ENCODE results near the gene ERBB3.

The ERBB3 gene

DNA sequence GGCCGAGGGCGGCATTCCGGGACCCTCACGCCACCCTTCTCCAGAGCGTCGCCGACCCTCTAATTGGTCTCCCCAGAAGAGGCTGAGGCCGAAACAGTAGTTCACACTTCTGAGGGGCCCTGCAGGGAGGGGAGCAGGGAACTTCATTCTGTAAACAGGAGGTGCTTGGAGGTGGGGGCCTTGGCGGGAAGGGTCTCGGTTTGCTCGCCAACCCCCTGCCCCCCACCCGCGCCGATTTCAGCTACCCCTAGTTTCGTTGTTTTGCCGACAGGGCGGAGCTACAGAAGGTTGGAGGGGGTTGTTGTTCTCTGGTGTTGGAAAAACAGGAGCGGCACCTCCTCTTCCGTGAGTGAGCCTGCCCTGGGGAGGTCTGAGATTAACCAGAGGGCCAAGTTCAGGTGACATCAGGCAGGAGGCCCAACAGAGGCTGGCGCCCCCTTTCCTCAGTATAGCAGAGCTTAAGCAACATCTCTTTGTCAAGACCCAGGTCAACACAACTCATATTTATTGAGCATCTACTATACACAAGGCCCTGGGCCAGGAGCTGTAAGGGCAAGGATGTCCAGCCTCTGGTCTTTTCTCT, 682 bp downstream of the ERBB3 start:
- peak; percentile 68 for DNase-seq

DNA sequence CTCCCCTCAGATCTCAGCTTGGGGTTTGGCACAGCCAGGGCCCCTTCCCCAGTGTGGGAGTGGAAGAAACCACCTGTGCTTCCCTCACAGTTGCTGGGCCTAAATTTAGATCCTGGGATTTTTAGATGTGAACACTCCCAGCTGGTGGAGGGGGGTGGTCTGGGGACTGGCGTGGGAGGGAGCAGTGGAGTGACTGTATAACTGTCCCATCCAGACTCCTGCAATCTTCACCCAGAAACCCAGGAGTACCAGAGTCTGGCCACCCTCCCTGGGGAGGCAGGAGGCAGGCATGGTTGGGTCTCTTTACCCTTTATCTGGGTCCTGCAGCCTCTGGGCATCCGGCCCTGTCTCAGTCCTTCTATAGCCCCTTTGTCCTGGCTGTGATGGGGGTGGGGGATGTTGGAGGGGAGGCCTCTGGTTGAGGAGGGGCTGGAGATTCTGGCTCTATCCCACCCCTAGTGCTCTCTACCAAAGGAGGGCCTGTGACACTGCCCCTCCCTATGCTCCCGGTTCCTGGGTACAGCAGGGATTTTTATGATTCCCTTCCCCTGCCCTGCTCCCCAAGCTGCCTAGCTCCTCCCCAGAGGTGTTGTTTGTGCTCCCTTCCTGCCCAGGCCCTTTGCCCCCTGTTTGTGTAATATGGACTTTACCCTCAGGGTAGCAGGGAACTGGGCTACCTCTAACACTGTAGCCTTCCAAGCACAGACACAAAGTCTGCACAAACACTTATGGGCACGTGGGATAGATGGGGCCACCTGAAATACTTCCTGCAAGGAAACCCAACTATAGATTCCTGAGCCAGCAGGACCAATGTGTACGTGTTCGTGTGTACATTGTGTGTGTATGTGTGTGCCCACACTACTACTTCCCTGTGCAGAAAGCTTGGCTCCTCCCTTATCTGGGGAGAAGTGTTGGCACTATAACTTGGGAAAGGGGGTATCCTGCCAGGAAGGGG, 1.7 kb downstream of the ERBB3 start:
- peak; percentile 86 for DNase-seq

DNA sequence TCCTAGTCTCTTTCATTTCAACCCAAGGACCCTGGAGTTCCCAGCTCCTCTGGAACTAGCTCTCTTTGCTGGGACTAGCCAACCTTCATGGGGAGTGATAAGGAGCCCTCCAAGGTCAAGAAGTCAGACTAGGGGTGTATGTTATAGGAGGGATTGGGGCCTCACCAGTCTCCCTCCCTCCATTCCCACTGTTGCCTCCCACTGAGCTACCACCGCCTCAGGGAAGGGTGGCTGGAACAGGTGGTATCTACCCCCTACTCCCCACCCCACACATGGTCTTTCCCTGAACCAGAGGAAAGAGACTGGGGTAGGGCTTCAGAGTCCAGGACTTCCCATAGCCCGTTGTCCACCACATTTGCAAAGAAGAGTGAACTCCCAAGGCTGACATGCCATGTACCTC, 2.4 kb downstream of the ERBB3 start:
- no peak for DNase-seq

DNA sequence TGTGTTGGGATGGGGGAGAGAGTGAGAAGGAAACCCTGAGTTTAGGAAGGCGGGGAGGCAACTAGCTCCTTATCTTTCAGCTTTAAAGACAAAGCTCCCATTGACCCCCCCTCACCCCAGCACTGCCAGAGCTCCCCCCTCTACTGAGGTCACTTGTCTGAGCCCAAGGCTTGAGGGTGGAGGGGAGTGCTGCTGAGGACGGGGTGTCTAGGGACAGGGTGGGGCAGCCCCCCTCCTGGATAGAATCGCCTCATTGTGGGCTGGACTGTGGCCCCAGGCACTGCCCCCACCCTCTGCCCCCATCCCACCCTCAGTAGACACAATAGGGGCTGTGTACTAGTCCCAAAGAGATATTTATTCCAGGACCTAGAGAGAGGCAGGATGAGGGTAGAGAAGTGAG, 3.0 kb downstream of the ERBB3 start:
- no peak for DNase-seq

DNA sequence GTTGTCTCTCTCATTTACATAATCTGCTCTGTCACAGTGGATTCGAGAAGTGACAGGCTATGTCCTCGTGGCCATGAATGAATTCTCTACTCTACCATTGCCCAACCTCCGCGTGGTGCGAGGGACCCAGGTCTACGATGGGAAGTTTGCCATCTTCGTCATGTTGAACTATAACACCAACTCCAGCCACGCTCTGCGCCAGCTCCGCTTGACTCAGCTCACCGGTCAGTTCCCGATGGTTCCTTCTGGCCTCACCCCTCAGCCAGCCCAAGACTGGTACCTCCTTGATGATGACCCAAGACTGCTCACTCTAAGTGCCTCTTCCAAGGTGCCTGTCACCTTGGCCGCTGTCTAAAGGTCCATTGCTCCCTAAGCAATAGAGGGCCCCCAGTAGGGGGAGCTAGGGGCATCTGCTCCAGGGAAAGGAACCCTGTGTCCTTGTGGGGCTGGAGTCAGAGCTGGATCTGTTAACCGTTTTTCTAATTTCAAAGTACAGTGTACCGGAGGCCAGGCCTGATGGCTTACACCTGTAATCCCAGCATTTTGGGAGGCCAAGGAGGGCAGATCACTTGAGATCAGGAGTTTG, 5.1 kb downstream of the ERBB3 start:
- DNase-seq: peak; percentile 45

DNA sequence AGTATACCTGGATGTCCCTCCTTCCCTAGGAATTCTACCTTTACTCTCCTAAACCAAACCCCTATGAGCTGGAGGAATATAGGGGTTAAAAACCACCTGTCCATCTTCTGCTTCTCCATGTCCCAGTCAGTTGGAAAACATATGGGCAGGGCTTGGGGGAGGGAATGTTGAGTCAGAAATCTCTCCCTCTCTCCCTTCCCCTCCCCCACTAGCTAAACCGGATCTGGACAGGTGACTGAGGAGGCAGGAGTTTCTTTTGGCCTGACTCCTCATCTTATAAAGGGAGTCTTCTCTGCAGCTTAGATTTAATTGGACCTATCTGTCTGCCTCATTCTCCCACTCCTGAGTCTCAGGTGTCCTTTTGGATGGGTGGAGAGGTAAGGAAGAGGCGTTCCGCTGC, 6.1 kb downstream of the ERBB3 start:
- DNase-seq: peak; percentile 83

DNA sequence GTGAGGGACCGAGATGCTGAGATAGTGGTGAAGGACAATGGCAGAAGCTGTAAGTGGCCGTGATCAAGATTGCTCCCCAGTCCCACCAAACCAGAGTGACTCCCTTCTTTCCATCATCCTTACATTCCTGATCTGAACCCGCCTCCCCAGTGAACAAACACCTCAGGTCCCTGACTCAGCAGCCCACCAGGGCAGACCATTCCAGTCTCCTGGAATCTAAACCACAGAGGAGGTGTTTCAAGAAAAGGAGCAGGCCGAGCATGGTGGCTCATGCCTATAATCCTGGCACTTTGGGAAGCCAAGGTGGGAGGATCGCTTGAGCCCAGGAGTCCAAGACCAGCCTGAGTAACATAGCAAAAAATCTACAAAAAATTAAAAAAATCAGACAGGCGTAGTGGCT, 6.6 kb downstream of the ERBB3 start:
- no peak for DNase-seq

DNA sequence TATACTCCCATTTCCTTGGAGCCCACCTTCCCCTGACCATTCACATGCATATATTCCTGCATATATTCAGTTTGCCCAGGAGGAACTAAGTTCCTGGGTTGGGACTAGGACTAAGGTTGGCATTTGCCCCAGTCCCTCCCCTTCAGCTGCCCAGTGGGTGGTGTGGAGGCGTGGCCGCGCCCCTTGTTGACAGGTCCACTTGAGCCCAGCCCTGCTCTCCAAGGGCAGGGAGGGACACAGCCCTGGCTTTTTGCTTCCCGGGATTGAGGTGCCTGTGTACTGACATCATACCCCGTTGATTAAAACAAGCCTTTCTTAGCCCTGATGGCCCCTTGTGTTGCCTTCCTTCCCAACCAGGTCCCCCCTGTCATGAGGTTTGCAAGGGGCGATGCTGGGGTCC, 7.3 kb downstream of the ERBB3 start:
- DNase-seq: peak; percentile 66

DNA sequence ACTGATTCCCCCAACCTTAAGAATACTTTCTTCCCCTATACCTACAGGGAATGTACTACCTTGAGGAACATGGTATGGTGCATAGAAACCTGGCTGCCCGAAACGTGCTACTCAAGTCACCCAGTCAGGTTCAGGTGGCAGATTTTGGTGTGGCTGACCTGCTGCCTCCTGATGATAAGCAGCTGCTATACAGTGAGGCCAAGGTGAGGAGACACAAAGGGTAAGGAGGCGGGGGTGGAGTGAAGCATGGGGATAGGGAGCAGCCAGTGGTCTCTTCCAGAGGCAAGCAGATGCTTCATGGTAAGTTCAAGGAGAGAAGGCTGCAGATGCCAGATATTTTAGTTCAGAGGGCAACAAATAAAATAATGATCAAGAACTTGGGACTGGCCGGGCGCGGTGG, 17.8 kb downstream of the ERBB3 start:
- DNase-seq: no peak

DNA sequence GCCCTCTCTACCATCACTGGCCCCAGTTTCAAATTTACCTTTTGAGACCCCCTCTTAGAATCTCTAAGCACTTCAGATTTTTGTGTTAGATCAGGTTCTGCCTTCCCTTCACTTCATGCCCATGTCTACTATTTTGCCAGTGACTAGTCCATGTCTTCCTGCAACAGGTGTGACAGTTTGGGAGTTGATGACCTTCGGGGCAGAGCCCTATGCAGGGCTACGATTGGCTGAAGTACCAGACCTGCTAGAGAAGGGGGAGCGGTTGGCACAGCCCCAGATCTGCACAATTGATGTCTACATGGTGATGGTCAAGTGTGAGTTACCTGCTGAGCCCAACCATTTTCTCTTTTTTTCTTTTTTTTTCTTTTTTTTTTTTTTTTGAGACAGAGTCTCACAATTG, 18.6 kb downstream of the ERBB3 start:
- no peak for DNase-seq

DNA sequence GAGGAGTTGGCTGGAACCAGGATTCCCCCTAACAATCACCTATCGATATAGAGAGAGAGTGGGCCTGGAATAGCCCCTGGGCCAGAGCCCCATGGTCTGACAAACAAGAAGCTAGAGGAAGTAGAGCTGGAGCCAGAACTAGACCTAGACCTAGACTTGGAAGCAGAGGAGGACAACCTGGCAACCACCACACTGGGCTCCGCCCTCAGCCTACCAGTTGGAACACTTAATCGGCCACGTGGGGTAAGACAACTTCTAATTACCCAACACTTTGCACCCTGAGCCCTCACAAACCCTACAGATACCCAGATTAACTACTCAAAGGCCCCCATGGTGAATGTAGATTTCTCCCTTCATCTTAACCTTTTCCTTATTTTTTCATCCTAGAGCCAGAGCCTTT, 19.8 kb downstream of the ERBB3 start:
- no peak for DNase-seq

DNA sequence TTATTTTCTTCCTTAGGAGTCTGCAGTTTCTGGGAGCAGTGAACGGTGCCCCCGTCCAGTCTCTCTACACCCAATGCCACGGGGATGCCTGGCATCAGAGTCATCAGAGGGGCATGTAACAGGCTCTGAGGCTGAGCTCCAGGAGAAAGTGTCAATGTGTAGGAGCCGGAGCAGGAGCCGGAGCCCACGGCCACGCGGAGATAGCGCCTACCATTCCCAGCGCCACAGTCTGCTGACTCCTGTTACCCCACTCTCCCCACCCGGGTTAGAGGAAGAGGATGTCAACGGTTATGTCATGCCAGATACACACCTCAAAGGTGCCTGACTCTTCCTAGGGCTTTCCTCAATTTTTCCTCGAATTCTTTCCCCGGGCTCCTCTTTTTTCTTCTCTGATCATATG, 21.1 kb downstream of the ERBB3 start:
- DNase-seq: no peak

DNA sequence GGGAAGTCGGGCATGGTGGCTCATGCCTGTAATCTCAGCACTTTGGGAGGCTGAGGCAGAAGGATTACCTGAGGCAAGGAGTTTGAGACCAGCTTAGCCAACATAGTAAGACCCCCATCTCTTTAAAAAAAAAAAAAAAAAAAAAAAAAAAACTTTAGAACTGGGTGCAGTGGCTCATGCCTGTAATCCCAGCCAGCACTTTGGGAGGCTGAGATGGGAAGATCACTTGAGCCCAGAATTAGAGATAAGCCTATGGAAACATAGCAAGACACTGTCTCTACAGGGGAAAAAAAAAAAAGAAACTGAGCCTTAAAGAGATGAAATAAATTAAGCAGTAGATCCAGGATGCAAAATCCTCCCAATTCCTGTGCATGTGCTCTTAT, 22.7 kb downstream of the ERBB3 start:
- DNase-seq: no peak

DNA sequence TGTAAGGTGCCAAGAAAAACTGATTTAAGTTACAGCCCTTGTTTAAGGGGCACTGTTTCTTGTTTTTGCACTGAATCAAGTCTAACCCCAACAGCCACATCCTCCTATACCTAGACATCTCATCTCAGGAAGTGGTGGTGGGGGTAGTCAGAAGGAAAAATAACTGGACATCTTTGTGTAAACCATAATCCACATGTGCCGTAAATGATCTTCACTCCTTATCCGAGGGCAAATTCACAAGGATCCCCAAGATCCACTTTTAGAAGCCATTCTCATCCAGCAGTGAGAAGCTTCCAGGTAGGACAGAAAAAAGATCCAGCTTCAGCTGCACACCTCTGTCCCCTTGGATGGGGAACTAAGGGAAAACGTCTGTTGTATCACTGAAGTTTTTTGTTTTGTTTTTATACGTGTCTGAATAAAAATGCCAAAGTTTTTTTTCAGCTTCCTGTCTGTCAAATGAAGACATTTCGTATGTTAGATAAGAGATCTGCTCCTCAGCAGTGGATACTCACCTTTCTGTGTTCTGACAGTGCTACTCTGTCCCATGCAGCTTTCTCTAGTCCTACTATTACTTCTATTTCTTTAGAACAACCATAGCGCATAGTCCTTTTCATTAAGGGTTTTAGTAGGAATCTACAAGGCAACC, 23.2 kb downstream of the ERBB3 start:
- DNase-seq: no peak

DNA sequence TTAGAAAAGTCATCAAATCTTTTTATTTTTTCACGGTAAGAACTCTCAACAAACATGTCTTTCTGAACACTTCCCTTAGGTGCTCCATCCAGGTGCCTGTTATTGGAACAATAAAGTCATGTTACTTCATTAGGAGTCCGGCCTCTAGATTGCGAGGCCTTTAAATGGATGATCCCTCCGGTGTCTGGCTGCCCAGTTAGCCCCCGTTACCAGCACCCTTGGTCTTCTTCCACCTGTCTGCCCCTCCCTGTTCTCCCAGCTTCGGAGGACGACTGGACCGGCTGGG, 23.8 kb downstream of the ERBB3 start:
- DNase-seq: no peak

DNA sequence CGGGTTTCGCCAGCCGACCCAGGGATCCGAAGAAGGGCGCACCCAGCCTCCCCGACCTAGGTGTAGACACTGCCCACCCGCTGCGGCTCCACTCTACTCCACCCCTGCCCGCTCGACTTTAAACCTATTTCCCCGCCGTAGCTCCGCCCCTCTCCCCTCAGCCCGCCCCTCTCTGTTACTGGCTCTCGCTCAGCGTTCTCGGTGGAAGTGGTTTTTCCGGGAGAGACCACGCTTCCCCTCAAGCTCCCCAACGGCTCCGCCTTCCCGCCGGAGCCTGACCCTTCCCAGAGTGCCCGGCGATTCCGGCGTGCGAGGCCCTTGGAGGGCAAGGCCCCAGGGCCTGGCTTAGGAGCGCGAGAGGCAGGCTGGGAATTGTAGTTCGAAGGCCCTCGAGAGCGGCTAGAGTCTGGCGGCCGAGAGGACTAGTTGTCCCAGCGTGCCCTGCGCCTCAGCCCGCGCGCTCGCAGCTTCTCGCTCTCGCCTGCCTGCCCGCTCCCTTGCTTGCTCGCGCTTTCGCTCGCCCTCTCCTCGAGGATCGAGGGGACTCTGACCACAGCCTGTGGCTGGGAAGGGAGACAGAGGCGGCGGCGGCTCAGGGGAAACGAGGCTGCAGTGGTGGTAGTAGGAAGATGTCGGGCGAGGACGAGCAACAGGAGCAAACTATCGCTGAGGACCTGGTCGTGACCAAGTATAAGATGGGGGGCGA, 24.3 kb downstream of the ERBB3 start, which contains the start of gene PA2G4:
TSS of gene PA2G4 (plus strand) at position 451 of the 706 bp plus-strand sequence. CDS start at position 630, 179 bp downstream.
- DNase-seq: peak; percentile 100

DNA sequence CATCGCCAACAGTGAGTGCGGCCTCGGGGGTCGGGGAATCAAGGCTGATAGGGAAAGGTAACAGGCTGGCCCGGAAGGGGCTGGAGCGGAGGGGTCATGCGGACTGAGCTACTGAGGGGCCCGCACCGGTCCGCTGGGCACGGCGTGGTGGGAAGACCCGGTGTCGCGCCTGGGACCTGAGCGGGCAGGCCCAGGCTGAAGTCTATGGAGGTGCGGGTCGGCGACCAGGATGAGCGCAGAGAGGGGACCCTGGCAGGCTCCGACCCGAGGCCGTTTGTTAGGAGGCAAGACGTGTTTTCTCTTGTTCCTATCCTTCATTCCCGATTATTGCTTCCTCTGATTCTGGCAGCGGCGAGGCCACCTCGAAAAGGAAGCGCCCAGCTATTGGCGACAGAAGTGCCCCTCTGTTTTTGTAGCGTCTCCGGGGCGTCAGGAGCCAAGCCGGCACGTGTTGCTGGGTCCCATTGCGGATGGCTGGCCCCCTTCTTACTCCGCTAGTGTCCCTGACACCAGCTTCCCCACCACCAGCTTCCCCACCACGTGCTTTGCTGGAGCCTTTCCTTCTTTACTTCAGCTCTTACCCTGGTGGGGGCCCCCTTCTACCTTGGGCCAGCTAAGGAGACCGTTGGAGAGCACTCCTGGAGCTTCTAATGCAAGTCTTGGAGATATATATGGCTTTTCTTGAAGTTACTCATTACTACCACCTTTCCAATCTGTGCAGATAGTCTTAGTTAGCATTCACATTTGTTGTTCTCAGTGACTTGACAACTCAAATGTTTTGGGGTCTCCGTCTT, 25.0 kb downstream of the ERBB3 start:
- DNase-seq: peak; percentile 60

DNA sequence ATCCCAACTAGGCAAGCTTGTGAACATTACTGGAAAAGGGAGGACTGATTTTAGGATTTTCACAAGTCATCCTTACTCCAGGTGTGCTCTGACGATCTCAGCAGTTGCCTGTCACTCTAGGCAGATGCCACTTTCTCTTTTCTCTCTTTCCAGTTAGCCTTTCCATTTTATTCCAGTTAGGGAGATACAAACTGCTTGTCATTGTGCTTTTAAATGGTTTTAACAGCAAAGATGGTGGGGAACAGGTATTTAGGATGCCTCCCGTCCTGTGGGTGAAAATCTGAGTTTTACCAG, 25.6 kb downstream of the ERBB3 start:
- no peak for DNase-seq

DNA sequence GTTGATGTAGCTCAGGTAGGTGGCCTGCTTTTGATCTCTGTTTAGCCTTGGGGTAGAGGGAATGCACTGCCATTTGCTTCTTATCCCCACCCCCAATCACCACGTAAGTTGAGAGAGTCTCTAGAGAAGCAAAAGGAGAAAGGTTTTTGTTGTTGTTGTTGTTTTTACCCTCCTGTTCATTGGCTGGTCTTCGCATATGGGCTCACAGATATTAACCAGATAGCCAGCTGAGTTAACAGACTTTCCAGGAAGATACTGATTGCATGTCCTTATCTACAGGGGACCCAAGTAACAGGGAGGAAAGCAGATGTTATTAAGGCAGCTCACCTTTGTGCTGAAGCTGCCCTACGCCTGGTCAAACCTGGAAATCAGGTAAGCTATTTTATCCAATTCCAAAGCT, 27.3 kb downstream of the ERBB3 start:
- no peak for DNase-seq

DNA sequence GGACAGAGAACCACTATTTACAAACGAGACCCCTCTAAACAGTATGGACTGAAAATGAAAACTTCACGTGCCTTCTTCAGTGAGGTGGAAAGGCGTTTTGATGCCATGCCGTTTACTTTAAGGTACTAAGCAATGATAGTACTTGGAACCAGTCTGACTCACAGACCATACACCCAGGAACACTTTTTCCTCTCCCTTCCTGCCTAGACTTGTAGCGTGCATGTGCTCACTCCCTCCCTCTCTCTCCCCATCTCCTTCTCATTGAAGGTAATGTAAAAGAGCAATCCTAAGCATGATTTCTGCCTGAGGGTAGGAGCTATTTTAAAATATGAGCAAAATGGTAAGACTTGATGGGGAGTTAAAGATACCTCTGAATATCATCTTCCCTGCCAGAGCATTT, 30.6 kb downstream of the ERBB3 start:
- no peak for DNase-seq

DNA sequence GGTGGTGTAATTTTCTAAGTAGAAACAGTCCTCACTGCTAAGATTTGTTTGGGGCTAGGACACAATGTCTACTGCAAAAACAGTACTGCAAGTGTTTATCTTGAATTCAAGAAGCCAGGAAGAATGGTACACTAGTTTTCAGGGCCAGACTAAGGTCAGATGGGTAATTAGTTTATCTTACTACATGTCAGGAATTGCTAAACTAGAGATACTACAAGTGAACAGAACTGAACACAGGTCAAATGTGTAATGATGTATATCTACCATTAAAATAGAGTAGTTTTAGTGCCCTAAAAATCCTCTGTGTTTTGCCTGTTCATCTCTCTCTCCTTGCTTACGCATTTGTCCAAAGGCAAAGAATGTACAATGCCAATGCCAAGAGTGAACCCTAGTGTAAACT, 34.1 kb downstream of the ERBB3 start:
- no peak for DNase-seq

DNA sequence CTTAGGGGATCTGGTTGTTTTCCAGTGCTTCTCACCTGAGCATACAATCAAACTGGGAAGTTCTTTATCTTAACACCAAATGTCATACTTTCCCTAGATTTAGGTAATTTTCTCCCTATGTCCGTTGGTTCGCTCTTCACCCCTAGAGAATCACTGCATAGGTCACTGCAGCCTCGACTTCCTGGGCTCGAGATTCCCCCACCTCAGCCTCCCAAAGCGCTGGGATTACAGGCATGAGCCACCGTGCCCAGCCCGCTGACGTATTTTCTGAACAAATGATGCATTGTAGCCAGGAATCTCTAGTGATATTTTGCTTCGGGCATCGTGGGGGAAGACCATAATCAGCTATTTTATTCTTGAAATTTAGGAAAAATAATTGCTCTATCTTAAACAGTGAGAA, 35.4 kb downstream of the ERBB3 start:
- peak; percentile 64 for DNase-seq

All from DMS53 (cell line).